ENCODE results near the gene PITRM1. TPM values are rescaled to one million over a fixed set of nuclear protein-coding genes. Genes with fewer than 3 reads are reported as not detected.
"Not testable (repeated sequence)": the region's sequence is repeated elsewhere in the genome, so short reads cannot be mapped to it uniquely, and the experiment has no call there.

The PITRM1 gene, protein sequence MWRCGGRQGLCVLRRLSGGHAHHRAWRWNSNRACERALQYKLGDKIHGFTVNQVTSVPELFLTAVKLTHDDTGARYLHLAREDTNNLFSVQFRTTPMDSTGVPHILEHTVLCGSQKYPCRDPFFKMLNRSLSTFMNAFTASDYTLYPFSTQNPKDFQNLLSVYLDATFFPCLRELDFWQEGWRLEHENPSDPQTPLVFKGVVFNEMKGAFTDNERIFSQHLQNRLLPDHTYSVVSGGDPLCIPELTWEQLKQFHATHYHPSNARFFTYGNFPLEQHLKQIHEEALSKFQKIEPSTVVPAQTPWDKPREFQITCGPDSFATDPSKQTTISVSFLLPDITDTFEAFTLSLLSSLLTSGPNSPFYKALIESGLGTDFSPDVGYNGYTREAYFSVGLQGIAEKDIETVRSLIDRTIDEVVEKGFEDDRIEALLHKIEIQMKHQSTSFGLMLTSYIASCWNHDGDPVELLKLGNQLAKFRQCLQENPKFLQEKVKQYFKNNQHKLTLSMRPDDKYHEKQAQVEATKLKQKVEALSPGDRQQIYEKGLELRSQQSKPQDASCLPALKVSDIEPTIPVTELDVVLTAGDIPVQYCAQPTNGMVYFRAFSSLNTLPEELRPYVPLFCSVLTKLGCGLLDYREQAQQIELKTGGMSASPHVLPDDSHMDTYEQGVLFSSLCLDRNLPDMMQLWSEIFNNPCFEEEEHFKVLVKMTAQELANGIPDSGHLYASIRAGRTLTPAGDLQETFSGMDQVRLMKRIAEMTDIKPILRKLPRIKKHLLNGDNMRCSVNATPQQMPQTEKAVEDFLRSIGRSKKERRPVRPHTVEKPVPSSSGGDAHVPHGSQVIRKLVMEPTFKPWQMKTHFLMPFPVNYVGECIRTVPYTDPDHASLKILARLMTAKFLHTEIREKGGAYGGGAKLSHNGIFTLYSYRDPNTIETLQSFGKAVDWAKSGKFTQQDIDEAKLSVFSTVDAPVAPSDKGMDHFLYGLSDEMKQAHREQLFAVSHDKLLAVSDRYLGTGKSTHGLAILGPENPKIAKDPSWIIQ
- total RNA-seq, result 96.1 and 115 TPM in 2 replicates
- polyA plus RNA-seq (2012), result 70.9 TPM

DNA sequence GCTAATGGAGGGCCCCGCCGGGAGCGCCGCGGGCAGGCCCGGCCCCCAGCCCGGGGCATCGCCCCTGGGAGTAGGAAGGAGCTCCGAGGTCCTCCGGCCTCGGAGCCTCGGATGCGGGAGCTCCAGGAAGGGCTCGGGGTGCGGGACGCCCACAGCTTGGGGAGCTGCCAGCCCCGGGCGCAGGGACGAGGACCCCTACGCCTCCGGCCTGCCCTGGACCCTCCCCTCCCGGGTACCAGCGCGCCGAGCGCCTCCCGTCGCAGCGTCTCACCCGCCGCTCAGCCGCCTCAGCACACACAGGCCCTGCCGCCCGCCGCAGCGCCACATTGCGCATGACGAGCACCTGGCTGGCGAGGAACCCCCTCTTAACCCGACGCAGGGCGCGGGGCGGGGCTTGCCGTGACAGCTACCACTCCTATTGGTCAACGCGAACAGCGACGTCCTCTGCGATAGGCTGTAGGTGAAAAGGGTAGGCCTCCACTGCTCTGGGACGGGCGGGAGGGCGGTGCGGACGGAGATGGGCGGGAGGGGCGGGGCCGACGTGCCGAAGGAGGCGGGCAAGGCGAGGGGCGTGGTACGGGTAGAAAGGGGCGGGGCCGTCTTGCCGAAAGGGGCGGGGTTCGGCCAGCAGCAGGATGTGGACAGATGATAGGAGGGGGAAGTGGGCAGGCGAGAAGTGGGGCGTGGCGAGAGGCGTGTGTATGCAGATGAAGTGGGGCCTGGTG is at the start of gene PITRM1:
Gene PITRM1, minus strand, starts transcription at position 337 of the 725 bp plus-strand sequence. Its CDS starts 10 bp downstream, at position 327.
- DNase-seq (ENCODE audit: low read depth), result peak; percentile 99

DNA sequence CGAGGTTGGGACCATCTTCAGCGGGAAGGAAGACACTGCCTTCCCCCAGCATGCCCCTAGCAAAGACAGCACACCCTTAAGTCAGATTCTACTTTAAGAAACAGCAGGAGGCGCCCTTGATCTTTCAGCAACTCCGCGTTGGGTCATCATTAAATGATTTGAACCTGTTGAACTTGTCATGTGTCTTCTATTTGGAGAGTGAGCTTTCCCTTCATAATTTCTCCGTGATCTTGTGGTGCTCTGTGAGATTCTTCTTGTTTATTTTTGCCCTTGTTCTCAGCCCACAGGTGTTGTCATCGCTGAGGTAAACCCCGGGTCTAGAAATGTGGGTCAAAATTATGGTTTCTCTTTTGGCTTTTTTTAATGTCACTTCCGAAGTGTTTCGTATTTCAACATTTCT is 49.5 kb upstream of the PITRM1 start:
- no peak for DNase-seq (ENCODE audit: low read depth)

DNA sequence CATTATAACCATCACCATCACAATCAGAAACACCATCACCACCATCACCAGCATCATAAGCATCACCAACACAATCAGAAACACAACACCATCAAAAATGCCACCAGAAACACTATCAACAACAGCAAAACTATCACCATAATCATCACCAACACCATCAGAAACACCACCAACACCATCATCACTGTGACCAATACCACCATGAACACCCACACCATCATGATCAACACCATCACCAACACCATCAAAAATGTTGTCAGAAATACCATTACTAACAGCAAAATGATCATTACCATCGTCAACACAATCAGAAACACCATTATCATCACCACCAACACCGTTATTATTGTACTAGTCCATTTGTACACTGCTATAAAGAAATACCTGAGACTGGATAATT is 49.0 kb upstream of the PITRM1 start:
- DNase-seq (ENCODE audit: low read depth), result not testable (repeated sequence)

- no peak for DNase-seq (ENCODE audit: low read depth)
Observed at GRCh38 chr10:3220853-3221252, 48.3 kb upstream of the PITRM1 start.

- DNase-seq (ENCODE audit: low read depth), result not testable (repeated sequence)
Observed at GRCh38 chr10:3219021-3219628, 46.5 kb upstream of the PITRM1 start.

- DNase-seq (ENCODE audit: low read depth), result no peak
Observed at GRCh38 chr10:3217853-3218252, 45.3 kb upstream of the PITRM1 start.

DNA sequence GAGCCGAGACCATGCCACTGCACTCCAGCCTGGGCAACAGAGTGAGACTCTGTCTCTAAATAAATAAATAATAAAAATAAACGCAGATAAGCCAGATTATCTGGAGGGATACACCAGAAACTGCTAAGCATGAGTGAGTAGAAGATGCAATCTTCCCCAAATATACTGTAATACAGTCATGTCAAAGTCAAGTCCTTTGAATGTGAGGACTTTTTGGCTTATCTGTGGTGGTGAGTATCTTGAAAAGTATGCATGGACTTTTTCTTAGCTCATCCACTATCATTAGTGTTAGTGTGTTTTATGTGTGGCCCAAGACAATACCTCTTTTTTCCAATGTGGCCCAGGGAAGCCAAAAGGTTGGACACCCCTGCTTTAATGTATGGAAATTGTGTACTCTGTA is 44.7 kb upstream of the PITRM1 start:
- DNase-seq (ENCODE audit: low read depth), result peak; percentile 73

DNA sequence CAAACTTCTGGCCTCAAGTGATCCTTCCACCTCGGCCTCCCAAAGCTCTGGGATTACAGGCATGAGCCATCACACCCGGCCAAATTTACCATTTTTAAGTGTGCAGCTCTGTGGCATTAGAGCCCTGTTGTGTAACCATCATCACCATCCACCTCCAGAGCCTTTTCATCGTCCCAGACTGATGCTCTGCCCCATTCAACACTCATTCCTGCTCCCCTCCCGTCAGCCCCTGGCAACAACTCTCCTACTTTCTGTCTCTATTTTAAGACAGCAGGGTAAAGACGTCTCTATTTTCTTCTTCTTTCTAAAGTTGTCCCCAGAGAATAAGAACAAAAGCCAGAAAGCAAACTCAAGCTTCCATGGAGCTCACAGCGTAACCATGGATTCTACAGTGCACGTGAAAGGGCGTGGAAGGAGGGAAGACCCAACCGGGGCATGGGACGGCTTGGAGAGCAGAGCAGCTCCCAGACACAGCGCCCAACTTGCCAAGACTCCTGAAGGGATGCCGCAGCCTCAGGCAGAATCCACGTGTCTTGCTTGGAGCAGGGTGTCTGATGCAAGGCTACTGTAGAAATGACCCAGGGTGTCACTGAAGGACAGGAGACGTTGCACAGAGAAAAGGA is 42.7 kb upstream of the PITRM1 start:
- no peak for DNase-seq (ENCODE audit: low read depth)

DNA sequence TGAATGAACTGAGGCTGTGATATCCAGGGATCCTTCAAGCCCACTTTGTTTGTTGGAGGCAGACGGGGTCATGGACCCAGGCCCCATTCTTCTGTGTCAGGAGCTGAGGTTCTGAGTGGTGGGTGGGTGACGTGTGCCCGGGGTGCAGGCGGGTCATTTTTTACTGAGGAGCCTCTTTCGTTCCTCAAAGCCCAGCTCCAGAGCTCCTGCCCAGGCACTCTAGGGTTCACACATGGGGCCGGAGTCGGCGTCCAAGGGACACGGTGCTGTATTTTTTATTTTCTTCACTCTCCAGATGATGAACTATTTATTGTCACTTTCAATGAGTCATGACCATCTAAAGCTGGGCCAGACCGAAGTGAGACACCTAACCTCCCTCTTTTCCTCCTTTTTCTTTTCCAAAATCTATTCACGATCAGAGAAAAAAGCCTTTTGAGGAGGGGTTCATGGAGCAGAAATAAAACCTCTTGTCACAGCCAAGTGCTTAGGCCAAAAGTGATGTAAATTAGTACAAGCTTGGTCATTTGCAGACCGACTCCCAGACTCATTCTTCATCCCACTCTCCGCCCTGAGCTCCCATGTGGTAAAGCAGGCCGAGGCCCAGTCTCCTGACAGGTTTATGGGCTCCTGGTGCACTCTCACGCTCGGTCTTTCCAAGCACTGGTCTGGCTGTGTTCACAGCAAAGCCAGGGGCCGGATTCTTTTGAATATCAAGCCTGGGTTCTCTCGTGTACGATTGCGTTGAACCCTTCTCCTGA is 41.4 kb upstream of the PITRM1 start:
- DNase-seq (ENCODE audit: low read depth), result no peak

- DNase-seq (ENCODE audit: low read depth), result peak; percentile 78
Observed at GRCh38 chr10:3213208-3213607, 40.6 kb upstream of the PITRM1 start.

DNA sequence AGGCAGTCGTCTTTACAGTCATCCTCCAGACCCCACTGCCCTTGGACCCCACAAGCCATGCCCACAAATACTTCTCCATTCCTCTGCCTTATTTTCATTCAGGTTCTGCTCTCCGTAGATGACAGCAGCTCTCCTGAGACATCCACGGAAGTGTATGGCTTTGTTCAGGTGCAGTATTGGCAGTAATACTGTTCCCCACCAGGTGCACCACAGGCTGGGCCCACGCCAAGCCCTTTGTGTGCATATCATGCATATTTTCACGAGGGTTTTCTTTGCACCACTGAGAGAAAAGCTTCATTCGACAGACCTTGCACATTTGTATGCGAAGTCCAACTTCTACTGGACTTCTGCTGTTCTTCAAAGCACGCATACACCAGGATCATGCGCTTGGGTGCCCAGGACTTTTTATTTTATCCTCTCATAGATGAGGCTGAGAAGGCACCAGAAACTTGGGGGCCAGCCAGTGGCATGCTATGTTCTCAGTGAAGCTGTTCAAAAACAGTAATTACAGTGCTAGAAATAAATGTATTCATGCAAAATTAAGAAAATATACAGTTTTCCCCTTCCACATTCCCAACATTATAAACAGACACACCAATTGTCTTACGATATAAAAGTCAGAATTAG is 37.8 kb upstream of the PITRM1 start:
- DNase-seq (ENCODE audit: low read depth), result no peak

DNA sequence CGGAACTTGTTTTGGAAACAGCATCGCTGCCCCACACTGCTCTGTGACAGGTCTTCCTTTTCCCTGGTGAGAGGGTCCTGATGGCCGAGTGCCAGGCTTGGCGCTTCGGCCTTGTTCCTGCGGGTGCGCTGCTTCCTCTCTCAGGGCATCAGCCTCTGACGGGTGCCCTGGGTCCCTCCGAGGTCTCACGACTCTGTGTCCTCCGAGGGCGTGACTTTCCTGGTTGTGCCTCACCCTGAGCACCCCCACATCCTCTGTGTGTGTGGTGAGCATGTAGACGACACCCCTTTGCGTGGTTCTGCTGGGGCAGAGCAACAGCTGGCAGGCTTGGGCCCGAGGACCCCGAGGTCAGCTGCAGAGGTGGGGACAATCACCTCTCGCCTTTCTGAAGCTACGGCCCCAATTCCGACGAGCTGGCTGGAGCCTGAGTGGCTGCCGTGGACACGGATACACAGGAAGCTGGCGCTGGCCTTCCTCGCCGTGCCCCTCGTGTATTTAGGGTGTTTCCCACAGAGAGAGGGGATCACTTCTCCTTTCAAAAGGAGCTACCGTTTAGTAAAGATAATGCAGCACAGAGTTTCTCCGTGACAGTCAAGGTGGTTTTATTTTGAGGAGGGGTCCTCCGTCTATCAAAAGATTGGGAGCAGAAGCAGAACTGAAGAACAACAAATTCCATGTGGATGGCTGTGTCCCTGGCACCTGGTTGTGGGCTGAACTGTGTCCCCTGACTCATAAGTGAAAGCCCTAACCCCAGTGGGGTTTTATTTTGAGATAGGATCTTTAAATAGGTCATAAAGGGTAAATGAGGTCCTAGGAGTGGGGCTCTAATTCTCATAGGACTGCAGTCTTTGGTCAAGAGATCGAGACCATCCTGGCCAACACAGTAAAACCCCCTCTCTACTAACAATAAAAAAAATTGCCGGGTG is 36.2 kb upstream of the PITRM1 start:
- DNase-seq (ENCODE audit: low read depth), result no peak

DNA sequence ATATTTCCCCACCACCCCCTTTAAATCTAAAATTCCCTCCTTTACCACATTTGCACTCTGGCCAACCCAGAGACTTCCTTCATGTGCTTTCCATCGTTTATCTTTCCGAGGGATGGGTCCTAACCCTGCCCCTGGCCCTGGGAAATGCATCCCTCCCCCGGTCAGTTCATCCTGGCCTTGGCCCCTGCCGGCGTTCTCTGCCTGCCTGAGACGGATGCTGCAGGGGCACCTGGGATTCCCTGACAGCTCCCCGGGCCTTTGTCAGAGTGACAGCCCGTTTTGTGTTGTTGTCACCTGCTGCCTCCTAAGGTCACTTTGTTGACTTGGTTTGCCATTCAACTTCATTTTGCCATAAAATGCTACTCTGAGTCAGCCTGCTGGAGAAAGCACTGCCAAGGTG is 34.8 kb upstream of the PITRM1 start:
- DNase-seq (ENCODE audit: low read depth), result no peak

- DNase-seq (ENCODE audit: low read depth), result no peak
Observed at GRCh38 chr10:3206511-3207157, 34.1 kb upstream of the PITRM1 start.

DNA sequence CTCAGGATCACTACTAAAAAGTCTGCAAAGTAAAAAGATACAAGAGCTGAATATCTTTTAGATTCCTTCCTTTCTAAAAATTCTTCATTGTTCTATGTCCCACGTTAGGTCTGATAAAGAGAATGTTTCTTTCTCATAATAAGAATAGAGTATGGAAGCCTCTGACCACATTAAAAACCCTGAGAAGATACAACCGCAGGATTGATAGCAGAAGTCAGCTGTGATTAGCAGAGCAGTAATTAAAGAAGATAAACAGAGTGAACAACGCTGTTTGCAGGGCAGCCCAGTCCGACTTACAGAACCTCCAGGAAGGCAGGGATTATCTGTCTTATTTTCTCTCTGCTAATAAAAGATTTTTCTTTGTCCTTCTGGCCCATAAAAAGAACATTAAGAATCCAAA is 31.4 kb upstream of the PITRM1 start:
- DNase-seq (ENCODE audit: low read depth), result no peak

GRCh38 chr10:3203016-3203811 is 30.6 kb upstream of the PITRM1 start:
- no peak for DNase-seq (ENCODE audit: low read depth)

GRCh38 chr10:3201796-3202195 is 29.2 kb upstream of the PITRM1 start:
- DNase-seq (ENCODE audit: low read depth), result no peak

All from myocyte (in vitro differentiated cells).